Fibroblast of skin of right biceps (primary cell): ENCODE measurements around the gene PCDHB13.
"Not testable (repeated sequence)": the region's sequence is repeated elsewhere in the genome, so short reads cannot be mapped to it uniquely, and the experiment has no call there.

Experiments
- DNase-seq: peaks from one replicate; pipeline ENCODE4 v3.0.0-alpha.2; 2013

PCDHB13 gene

GRCh38 chr5:141208478-141208877, 5.2 kb upstream of the PCDHB13 start, which contains the start of gene PCDHB12:
PCDHB12 (plus strand) TSS chr5:141208719; CDS start chr5:141208908, 189 bp downstream.
- DNase-seq = no peak

GRCh38 chr5:141210281-141210680, 3.4 kb upstream of the PCDHB13 start:
- not testable (repeated sequence) for DNase-seq

GRCh38 chr5:141210849-141211248, 2.9 kb upstream of the PCDHB13 start:
- DNase-seq = not testable (repeated sequence)

GRCh38 chr5:141214583-141214982, 864 bp downstream of the PCDHB13 start:
- DNase-seq = not testable (repeated sequence)

- not testable (repeated sequence) for DNase-seq
These were observed 1.8 kb downstream of the PCDHB13 start for GRCh38 chr5:141215504-141215903.

GRCh38 chr5:141216035-141216434, 2.3 kb downstream of the PCDHB13 start:
- DNase-seq = not testable (repeated sequence)

GRCh38 chr5:141223112-141223783, 9.5 kb downstream of the PCDHB13 start, which contains the start of gene PCDHB14:
PCDHB14 (plus strand) TSS chr5:141223343; CDS start chr5:141223506, 163 bp downstream.
- DNase-seq = peak; percentile 3

GRCh38 chr5:141224844-141225243, 11.1 kb downstream of the PCDHB13 start:
- not testable (repeated sequence) for DNase-seq

- DNase-seq = not testable (repeated sequence)
These were observed 11.7 kb downstream of the PCDHB13 start for GRCh38 chr5:141225421-141225820.

- no peak for DNase-seq
These were observed 20.5 kb downstream of the PCDHB13 start for GRCh38 chr5:141234109-141234667.

GRCh38 chr5:141235922-141236321, 22.2 kb downstream of the PCDHB13 start:
- not testable (repeated sequence) for DNase-seq

- DNase-seq = no peak
These were observed 23.0 kb downstream of the PCDHB13 start for GRCh38 chr5:141236516-141237313.

GRCh38 chr5:141241496-141241895, 27.8 kb downstream of the PCDHB13 start:
- no peak for DNase-seq

- DNase-seq = no peak
These were observed 31.6 kb downstream of the PCDHB13 start, which contains the start of gene PCDHB15 for GRCh38 chr5:141245250-141245717. PCDHB15 (plus strand) TSS chr5:141245395; CDS start chr5:141245579, 184 bp downstream.

GRCh38 chr5:141246971-141247370, 33.3 kb downstream of the PCDHB13 start:
- DNase-seq = not testable (repeated sequence)

- DNase-seq = not testable (repeated sequence)
These were observed 33.7 kb downstream of the PCDHB13 start for GRCh38 chr5:141247434-141247833.

- no peak for DNase-seq
These were observed 36.9 kb downstream of the PCDHB13 start for GRCh38 chr5:141250576-141250975.

- no peak for DNase-seq
These were observed 44.7 kb downstream of the PCDHB13 start for GRCh38 chr5:141258464-141258863.

- DNase-seq = no peak
These were observed 45.2 kb downstream of the PCDHB13 start for GRCh38 chr5:141258948-141259347.

- DNase-seq = no peak
These were observed 46.9 kb downstream of the PCDHB13 start for GRCh38 chr5:141260458-141261237.

- no peak for DNase-seq
These were observed 47.5 kb downstream of the PCDHB13 start for GRCh38 chr5:141261238-141261546.
